SK-N-SH (cell line): ENCODE data around the gene ARHGAP20.

Source experiments
- CHD2 ChIP-seq: fragments of 150-350 bp; IDR thresholded peaks from 2 replicates; pipeline ENCODE4 v1.6.1; 2018; ENCODE audit warnings: low read length; ENCODE audit not compliant: partially characterized antibody
- EP300 ChIP-seq, 2 experiments: IDR thresholded peaks; 2 replicates each; pipeline versions ENCODE4 v1.4.0 to v1.6.1; 2012; ENCODE audit warnings: borderline replicate concordance in 1 of 2, low read depth in 1 of 2, low read length in 1 of 2
- FOXM1 ChIP-seq: IDR thresholded peaks from 2 replicates; pipeline ENCODE4 v1.4.0; 2012; ENCODE audit warnings: low read depth, mild to moderate bottlenecking
- GABPA ChIP-seq: IDR thresholded peaks from 2 replicates; pipeline ENCODE4 v1.4.0; 2012; ENCODE audit warnings: low read depth, mild to moderate bottlenecking
- JUND ChIP-seq: IDR thresholded peaks from 2 replicates; pipeline ENCODE4 v1.4.0; 2012
- MEF2A ChIP-seq: IDR thresholded peaks from 2 replicates; pipeline ENCODE4 v1.4.0; 2012; ENCODE audit warnings: low read depth, borderline replicate concordance
- MXI1 ChIP-seq: IDR thresholded peaks from 2 replicates; pipeline ENCODE4 v1.6.1; 2012; ENCODE audit warnings: mild to moderate bottlenecking, low read depth, low read length, improper control_type of control experiment
- POLR2AphosphoS5 ChIP-seq: IDR thresholded peaks from 2 replicates; pipeline ENCODE4 v1.6.1; 2012; ENCODE audit warnings: low read depth, low read length
- RCOR1 ChIP-seq: fragments of 150-350 bp; IDR thresholded peaks from 2 replicates; pipeline ENCODE4 v1.6.1; 2017; ENCODE audit warnings: antibody characterized with exemption, low read length
- REST ChIP-seq: IDR thresholded peaks from 2 replicates; pipeline ENCODE4 v1.6.1; 2012; ENCODE audit warnings: mild to moderate bottlenecking, low read depth, low read length, moderate library complexity
- RXRA ChIP-seq: IDR thresholded peaks from 2 replicates; pipeline ENCODE4 v1.4.0; 2012; ENCODE audit warnings: low read depth, mild to moderate bottlenecking, borderline replicate concordance
- SMC3 ChIP-seq: IDR thresholded peaks from 2 replicates; pipeline ENCODE4 v1.6.1; 2012; ENCODE audit warnings: low read depth, low read length, improper control_type of control experiment
- TF ChIP-seq, protein P1 (sequence below): fragments of 200-600 bp; sonication (generic); IDR thresholded peaks from 2 replicates; pipeline ENCODE4 v1.6.1; 2017; ENCODE audit warnings: antibody characterized with exemption, mild to moderate bottlenecking, moderate library complexity
- TF ChIP-seq, protein P2 (sequence below): IDR thresholded peaks from 2 replicates; pipeline ENCODE4 v1.4.0; 2012; ENCODE audit warnings: low read depth

DNA sequence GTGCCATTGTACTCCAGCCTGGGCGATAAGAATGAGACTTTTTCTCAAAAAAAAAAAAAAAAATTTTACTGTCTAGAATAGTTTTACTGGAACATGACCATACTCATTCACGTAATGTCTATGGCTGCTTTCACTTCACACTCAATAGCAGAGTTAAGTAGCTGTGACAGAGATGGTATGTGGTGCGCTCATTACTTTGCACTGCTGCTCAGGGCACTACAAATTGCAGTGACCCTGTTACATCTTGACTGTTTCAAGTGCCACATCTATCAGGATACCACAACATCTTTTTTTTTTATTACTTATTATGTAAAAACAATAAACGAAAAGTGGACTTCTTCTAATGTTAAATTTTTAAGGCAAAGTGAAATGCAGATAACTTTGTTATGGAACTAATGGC is 110.3 kb downstream of the ARHGAP20 start:
- TF ChIP-seq MEF2A = no peak
- TF ChIP-seq RCOR1 = no peak
- TF ChIP-seq FOXM1 = no peak
- TF ChIP-seq JUND = no peak
- TF ChIP-seq, protein P1, sequence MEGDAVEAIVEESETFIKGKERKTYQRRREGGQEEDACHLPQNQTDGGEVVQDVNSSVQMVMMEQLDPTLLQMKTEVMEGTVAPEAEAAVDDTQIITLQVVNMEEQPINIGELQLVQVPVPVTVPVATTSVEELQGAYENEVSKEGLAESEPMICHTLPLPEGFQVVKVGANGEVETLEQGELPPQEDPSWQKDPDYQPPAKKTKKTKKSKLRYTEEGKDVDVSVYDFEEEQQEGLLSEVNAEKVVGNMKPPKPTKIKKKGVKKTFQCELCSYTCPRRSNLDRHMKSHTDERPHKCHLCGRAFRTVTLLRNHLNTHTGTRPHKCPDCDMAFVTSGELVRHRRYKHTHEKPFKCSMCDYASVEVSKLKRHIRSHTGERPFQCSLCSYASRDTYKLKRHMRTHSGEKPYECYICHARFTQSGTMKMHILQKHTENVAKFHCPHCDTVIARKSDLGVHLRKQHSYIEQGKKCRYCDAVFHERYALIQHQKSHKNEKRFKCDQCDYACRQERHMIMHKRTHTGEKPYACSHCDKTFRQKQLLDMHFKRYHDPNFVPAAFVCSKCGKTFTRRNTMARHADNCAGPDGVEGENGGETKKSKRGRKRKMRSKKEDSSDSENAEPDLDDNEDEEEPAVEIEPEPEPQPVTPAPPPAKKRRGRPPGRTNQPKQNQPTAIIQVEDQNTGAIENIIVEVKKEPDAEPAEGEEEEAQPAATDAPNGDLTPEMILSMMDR = no peak
- TF ChIP-seq EP300 (IDR thresholded peaks at IDR 0.05; ENCODE audit: borderline replicate concordance in 1 of 2, low read depth in 1 of 2, low read length in 1 of 2) = no peak
- TF ChIP-seq REST = no peak
- TF ChIP-seq POLR2AphosphoS5 = no peak
- no peak for TF ChIP-seq CHD2
- no peak for TF ChIP-seq MXI1
- TF ChIP-seq RXRA = no peak
- no peak for TF ChIP-seq GABPA
- no peak for TF ChIP-seq SMC3
- TF ChIP-seq, protein P2, sequence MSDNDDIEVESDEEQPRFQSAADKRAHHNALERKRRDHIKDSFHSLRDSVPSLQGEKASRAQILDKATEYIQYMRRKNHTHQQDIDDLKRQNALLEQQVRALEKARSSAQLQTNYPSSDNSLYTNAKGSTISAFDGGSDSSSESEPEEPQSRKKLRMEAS = no peak
